ENCODE measurements around the gene COPS2. TPM values are rescaled to one million over a fixed set of nuclear protein-coding genes. Genes with fewer than 3 reads are reported as not detected.
A peak's percentile ranks its signal among the peaks of the same experiment; 100 is the strongest.

Gene COPS2
- total and polyA plus RNA-seq, 10 of the 15 experiments (the other 5 are each of a cell fraction or from before 2014, with no cell fraction given) = 31.5 to 115 (median 76.3) TPM

GRCh38 chr15:49154359-49154758 is 1.0 kb downstream of the COPS2 start (continued):
- TF ChIP-seq MLLT1 (IDR thresholded peaks at IDR 0.05) (no peak), ATF7 (IDR thresholded peaks at IDR 0.05; ENCODE audit: low read depth) (no peak), YBX1 (IDR thresholded peaks at IDR 0.05) (no peak)

GRCh38 chr15:49152552-49153312 is 2.7 kb downstream of the COPS2 start:
- intact Hi-C loops (cut with micrococcal nuclease; ENCODE audit: unreplicated experiment) = loop anchor here (10.0 kb wide), 1 partner anchor 798 kb away; no protein-coding TSS in a partner anchor
- in situ Hi-C loops (cut with MboI) = loop anchor here (5.0 to 25.0 kb wide), 3 partner anchors 285 to 790 kb away; partner anchors contain the start of genes DTWD1 and FAM227B
- DNase-seq (ENCODE audit: low read depth, low spot score) = no peak
- Histone ChIP-seq H3K27ac (ENCODE audit: control insufficient read depth, insufficient read depth) (no peak overlapping the region), H3K9me3 (replicated peaks; ENCODE audit: control insufficient read depth, insufficient read depth, low read length) (no peaks in the 10 kb centered on the region), H3K4me2 (ENCODE audit: control insufficient read depth, insufficient read depth) (no peak overlapping the region), H3K4me1 (ENCODE audit: control insufficient read depth, insufficient read depth, low read length) (no peaks in the 10 kb centered on the region), H2AFZ (ENCODE audit: control insufficient read depth, low read depth, low read length) (no peak overlapping the region), H4K20me1 (ENCODE audit: control insufficient read depth, insufficient read depth) (no peaks in the 10 kb centered on the region), H3K9ac (ENCODE audit: control insufficient read depth, insufficient read depth, low read length) (no peak overlapping the region), H3K4me3 (peak overlapping the region; percentile 97; the same call in 1 of the 2 replicates), H3K27me3 (replicated peaks in 1 of 2; ENCODE audit: control insufficient read depth in 2 of 2, insufficient read depth in 2 of 2, low read length in 1 of 2) (no peaks in the 10 kb centered on the region), H3K36me3 (ENCODE audit: control insufficient read depth in 2 of 2, insufficient read depth in 2 of 2, low read length in 1 of 2) (0 out of 4 replicates have a peak, but pooled peaks cover 0 to 2% of the 10 kb centered on the region in 2 experiments), H3K79me2 (ENCODE audit: control insufficient read depth, insufficient read depth, low read length) (peaks cover 91% of the 10 kb centered on the region)
- CTCF ChIA-PET = interaction anchor here (1.0 to 2.0 kb wide), 4 partner anchors 16 to 291 kb away, joined by 3 to 6 read pairs (median 4); no protein-coding TSS in a partner anchor
- FAIRE-seq = no peak
- TF ChIP-seq PBX3 (IDR thresholded peaks at IDR 0.05; ENCODE audit: insufficient replicate concordance, low read depth, low read length) (no peak), BRCA1 (IDR thresholded peaks at IDR 0.05; ENCODE audit: low read depth, low read length) (no peak), NR2C1 (IDR thresholded peaks at IDR 0.05) (no peak)
- RAD21 ChIA-PET (ENCODE audit: unreplicated experiment) = no interaction called here
- SMC1A ChIA-PET (ENCODE audit: uncharacterized antibody, unreplicated experiment) = interaction anchor here (1.9 kb wide), 1 partner anchor 12 kb away, joined by 4 read pairs; no protein-coding TSS in a partner anchor
- 85% methylated on average over 9 of the region's 9 CpGs for WGBS (ENCODE audit: insufficient coverage, insufficient replicate concordance, low lambda C conversion rate, missing lambda C conversion rate)
- POLR2A ChIA-PET = no interaction called here
- BruUV-seq (replicated peaks) = no TSS peak
- no peak for ATAC-seq
